Right atrium auricular region (tissue), 2 donors: ENCODE measurements around the gene ID1. TPM values are rescaled to one million over a fixed set of nuclear protein-coding genes. Genes with fewer than 3 reads are reported as not detected.

Experiments
- DNase-seq: peaks from one replicate; pipeline ENCODE4 v3.0.0-alpha.2; 2019; ENCODE audit warnings: low spot score
- H3K27ac ChIP-seq, 2 donors: fragments of 200-600 bp; sonication (generic); 1 replicate in 1 of 2; 2 replicates in 1 of 2; pipeline ENCODE4 v1.5.1; 2016 to 2019
- H3K27me3 ChIP-seq, 2 donors: fragments of 200-600 bp; sonication (generic); one replicate each; pipeline versions ENCODE4 v1.5.1 to v1.6.0; 2017 to 2019
- H3K36me3 ChIP-seq: fragments of 200-600 bp; sonication (generic); one replicate; pipeline ENCODE4 v1.5.1; 2016
- H3K4me1 ChIP-seq, 2 donors: fragments of 200-600 bp; sonication (generic); one replicate each; pipeline versions ENCODE4 v1.5.1 to v1.6.0; 2017 to 2019
- H3K4me3 ChIP-seq, 2 donors: fragments of 200-600 bp; sonication (generic); 1 replicate in 1 of 2; 2 replicates in 1 of 2; pipeline ENCODE4 v1.5.1; 2017 to 2019; ENCODE audit warnings: mild to moderate bottlenecking in 1 of 2, moderate library complexity in 1 of 2
- H3K9me3 ChIP-seq, 2 donors: fragments of 200-600 bp; sonication (generic); one replicate each; pipeline ENCODE4 v1.5.1; 2019
- CTCF ChIP-seq, 2 donors: fragments of 200-600 bp; sonication (generic); IDR thresholded peaks; one replicate each; pipeline ENCODE4 v1.5.1; 2019; ENCODE audit warnings: antibody characterized with exemption in 2 of 2
- total RNA-seq, 2 donors: library from RNA; depleted of rRNA; stranded (reverse); fragments of >200 nt; gene quantifications; one replicate each; pipeline ENCODE4 v1.1.0, GENCODE V29; 2016

ID1 gene
- total RNA-seq, 2 donors from 2014 or later: 450 to 815 TPM

GRCh38 chr20:31630187-31630790, 25.2 kb downstream of the ID1 start:
- H3K4me1 ChIP-seq: no peaks in the 10 kb centered on the region
- no peak overlapping the region for H3K27ac ChIP-seq
- no peaks in the 10 kb centered on the region for H3K27me3 ChIP-seq
- no peaks in the 10 kb centered on the region for H3K36me3 ChIP-seq
- DNase-seq: no peak
- no peak for TF ChIP-seq CTCF (IDR thresholded peaks at IDR 0.05)
- no peak overlapping the region for H3K4me3 ChIP-seq
- no peaks in the 10 kb centered on the region for H3K9me3 ChIP-seq

GRCh38 chr20:31632548-31633338, 27.7 kb downstream of the ID1 start:
- no peak for DNase-seq
- Histone ChIP-seq H3K4me1 (peaks cover 0 to 5% of the 10 kb centered on the region in 2 donors), H3K4me3 (no peak overlapping the region), H3K36me3 (no peaks in the 10 kb centered on the region), H3K9me3 (no peaks in the 10 kb centered on the region), H3K27ac (no peak overlapping the region), H3K27me3 (peaks cover 0 to 4% of the 10 kb centered on the region in 2 donors)
- TF ChIP-seq CTCF (IDR thresholded peaks at IDR 0.05): no peak

GRCh38 chr20:31633339-31633914, 28.3 kb downstream of the ID1 start:
- Histone ChIP-seq H3K27ac (no peak overlapping the region), H3K27me3 (peaks cover 0 to 6% of the 10 kb centered on the region in 2 donors), H3K4me1 (peaks cover 0 to 7% of the 10 kb centered on the region in 2 donors), H3K4me3 (no peak overlapping the region), H3K9me3 (no peaks in the 10 kb centered on the region), H3K36me3 (no peaks in the 10 kb centered on the region)
- no peak for DNase-seq
- no peak for TF ChIP-seq CTCF (IDR thresholded peaks at IDR 0.05)

- Histone ChIP-seq H3K4me3 (peak within 1 kb of the TSS; percentile 14 to 39), H3K27ac (peak within 1 kb of the TSS; percentile 51 to 68), H3K27me3 (peaks cover 0 to 6% of the 10 kb centered on the region in 2 donors), H3K4me1 (peaks cover 0 to 7% of the 10 kb centered on the region in 2 donors), H3K9me3 (no peaks in the 10 kb centered on the region), H3K36me3 (no peaks in the 10 kb centered on the region)
- no peak for DNase-seq
- TF ChIP-seq CTCF (IDR thresholded peaks at IDR 0.05): no peak
These were observed 32.6 kb downstream of the ID1 start, which contains the start of gene COX4I2 for GRCh38 chr20:31637660-31638059. Gene COX4I2 (plus strand): TSS chr20:31637912. CDS start chr20:31639018, 1,106 bp downstream.

GRCh38 chr20:31638317-31638716, 33.2 kb downstream of the ID1 start:
- TF ChIP-seq CTCF (IDR thresholded peaks at IDR 0.05): no peak
- Histone ChIP-seq H3K4me1 (peaks cover 0 to 7% of the 10 kb centered on the region in 2 donors), H3K27me3 (peaks cover 0 to 6% of the 10 kb centered on the region in 2 donors), H3K4me3 (peak overlapping the region; percentile 14 to 39), H3K27ac (peak overlapping the region; percentile 51 to 68), H3K36me3 (no peaks in the 10 kb centered on the region), H3K9me3 (no peaks in the 10 kb centered on the region)
- no peak for DNase-seq
